Measurements from ENCODE around the gene TTC1.
"Not testable (repeated sequence)": the region's sequence is repeated elsewhere in the genome, so short reads cannot be mapped to it uniquely, and the experiment has no call there.

TTC1 gene

DNA sequence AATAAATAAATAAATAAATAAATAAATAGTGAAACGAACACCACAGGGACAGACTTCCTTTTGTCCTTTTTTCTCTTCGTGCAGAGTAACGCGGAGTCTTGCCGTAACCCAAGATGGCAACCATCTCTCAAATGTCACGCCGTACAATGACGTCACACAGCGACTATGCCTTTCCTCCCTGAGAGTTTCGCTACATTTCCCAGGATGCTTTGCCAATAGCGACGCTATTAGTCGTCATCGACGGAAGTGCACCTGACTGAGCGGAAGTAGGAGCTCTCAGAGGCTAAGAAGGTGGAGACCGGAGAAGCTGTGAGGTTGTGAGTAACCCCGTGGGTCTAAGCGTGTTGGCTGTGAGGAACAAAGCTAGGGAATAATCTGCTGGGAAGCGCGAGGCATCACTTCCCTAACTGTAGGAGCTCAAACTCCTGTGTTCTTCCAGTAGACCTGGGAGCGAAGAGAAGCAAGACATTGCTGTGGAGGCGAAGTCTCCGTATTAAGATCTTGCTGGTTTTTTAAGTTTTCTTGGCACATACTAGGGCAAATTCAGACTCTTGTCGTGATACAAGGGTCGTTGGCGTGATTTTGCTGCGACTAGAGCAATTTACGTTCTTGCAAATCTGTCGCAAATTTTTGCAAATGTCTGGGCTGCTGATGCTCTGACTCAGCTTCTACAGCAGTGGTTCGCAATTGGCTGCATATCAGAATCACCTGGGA lies at the start of gene TTC1:
Gene TTC1, plus strand, starts transcription at position 263 of the 714 bp plus-strand sequence. CDS start 1,390 bp downstream, outside the sequence.
- peak within 1 kb of the TSS; percentile 95 for H3K27ac ChIP-seq (ENCODE audit: low read length)

DNA sequence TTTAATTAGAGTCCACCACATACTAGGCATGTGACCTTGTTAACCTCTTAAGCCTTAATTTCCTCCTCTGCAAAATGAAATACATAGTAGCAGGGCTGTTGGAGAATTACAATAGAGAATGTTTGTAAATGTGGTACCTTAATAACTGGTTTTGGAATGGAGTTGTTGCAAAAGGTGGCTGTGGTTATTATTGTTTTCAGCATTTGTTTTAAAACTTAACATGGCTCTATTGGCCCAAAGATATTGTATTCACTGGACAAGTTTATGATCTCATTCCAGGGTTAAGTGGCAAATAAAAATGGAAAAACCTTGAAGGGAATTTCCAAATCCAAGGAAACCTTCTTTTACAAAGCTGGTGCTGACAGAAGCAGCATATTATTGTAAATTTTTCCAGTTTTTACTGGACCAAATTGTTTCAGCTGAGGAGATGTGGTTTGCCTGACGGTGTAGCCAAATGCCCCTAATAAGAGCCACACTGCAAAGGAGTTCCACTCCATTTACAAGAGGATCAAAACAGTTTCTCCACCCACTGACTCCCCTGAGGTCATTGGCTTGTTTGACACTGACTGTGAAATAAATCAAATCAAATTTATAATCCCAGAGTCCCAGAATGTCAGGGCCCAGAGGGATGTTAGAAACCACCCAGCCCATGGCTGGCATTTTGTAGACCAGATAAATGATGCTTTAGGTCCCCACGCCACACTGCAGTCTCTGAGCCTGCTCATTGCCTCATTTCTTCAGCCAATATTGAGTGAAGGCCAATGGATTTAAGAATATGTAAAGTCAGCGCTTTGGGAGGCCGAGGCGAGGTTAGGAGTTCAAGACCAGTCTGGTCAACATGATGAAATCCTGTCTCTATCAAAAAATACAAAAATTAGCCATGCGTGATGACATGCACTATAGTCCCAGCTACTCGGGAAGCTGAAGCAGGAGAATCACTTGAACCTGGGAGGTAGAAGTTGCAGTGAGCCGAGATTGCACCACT lies 47.5 kb upstream of the TTC1 start:
- no peak overlapping the region for H3K9ac ChIP-seq (ENCODE audit: low read length)
- H3K9me3 ChIP-seq (ENCODE audit: control insufficient read depth, low read depth, low read length): no peaks in the 10 kb centered on the region
- no peaks in the 10 kb centered on the region for H3K36me3 ChIP-seq (ENCODE audit: control insufficient read depth, low read depth, low read length)
- no peak overlapping the region for H3K4me3 ChIP-seq (ENCODE audit: low read length)
- H3K27me3 ChIP-seq (ENCODE audit: control insufficient read depth, insufficient read depth, low read length): no peaks in the 10 kb centered on the region
- no peak overlapping the region for H3K27ac ChIP-seq (ENCODE audit: low read length)
- no peaks in the 10 kb centered on the region for H3K4me1 ChIP-seq (ENCODE audit: control insufficient read depth, low read depth, low read length)

More for the DNA sequence above, at the start of gene TTC1:
- H3K36me3 ChIP-seq (ENCODE audit: control insufficient read depth, low read depth, low read length): peaks cover 25% of the 10 kb centered on the region
- no peaks in the 10 kb centered on the region for H3K9me3 ChIP-seq (ENCODE audit: control insufficient read depth, low read depth, low read length)
- peak within 1 kb of the TSS; percentile 98 for H3K9ac ChIP-seq (ENCODE audit: low read length)
- H3K4me3 ChIP-seq (ENCODE audit: low read length): peak within 1 kb of the TSS; percentile 100
- H3K4me1 ChIP-seq (ENCODE audit: control insufficient read depth, low read depth, low read length): peaks cover 5% of the 10 kb centered on the region
- no peaks in the 10 kb centered on the region for H3K27me3 ChIP-seq (ENCODE audit: control insufficient read depth, insufficient read depth, low read length)

- H3K4me3 ChIP-seq (ENCODE audit: low read length): no peak overlapping the region
These were observed 46.7 kb upstream of the TTC1 start for GRCh38 chr5:159962214-159962613.

DNA sequence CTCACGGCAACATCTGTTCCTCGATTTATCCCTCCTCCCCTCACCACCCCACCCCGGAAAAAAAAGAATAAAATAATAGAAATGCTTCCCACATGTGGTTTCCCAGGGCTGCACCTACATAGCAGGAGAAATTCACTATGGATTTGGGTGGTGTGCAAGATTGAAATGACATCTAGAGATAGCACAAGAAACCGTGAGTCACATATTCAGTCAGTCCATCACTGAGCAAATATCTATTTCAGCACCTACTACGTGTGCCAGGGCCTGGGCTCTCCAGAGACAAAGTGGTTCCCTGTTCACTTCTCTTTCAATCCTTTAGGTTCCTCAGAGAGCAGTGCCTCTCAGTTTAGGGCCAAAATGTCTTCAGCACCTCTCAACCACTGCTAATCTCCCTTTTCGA lies 45.0 kb upstream of the TTC1 start:
- Histone ChIP-seq H3K9ac (ENCODE audit: low read length) (no peak overlapping the region), H3K4me3 (ENCODE audit: low read length) (no peak overlapping the region), H3K36me3 (ENCODE audit: control insufficient read depth, low read depth, low read length) (no peaks in the 10 kb centered on the region), H3K9me3 (ENCODE audit: control insufficient read depth, low read depth, low read length) (no peaks in the 10 kb centered on the region), H3K27me3 (ENCODE audit: control insufficient read depth, insufficient read depth, low read length) (no peaks in the 10 kb centered on the region), H3K4me1 (ENCODE audit: control insufficient read depth, low read depth, low read length) (no peaks in the 10 kb centered on the region), H3K27ac (ENCODE audit: low read length) (no peak overlapping the region)

More at GRCh38 chr5:159962214-159962613, 46.7 kb upstream of the TTC1 start:
- no peak overlapping the region for H3K27ac ChIP-seq (ENCODE audit: low read length)
- no peaks in the 10 kb centered on the region for H3K4me1 ChIP-seq (ENCODE audit: control insufficient read depth, low read depth, low read length)
- H3K9ac ChIP-seq (ENCODE audit: low read length): no peak overlapping the region
- no peaks in the 10 kb centered on the region for H3K36me3 ChIP-seq (ENCODE audit: control insufficient read depth, low read depth, low read length)
- H3K9me3 ChIP-seq (ENCODE audit: control insufficient read depth, low read depth, low read length): no peaks in the 10 kb centered on the region
- no peaks in the 10 kb centered on the region for H3K27me3 ChIP-seq (ENCODE audit: control insufficient read depth, insufficient read depth, low read length)

DNA sequence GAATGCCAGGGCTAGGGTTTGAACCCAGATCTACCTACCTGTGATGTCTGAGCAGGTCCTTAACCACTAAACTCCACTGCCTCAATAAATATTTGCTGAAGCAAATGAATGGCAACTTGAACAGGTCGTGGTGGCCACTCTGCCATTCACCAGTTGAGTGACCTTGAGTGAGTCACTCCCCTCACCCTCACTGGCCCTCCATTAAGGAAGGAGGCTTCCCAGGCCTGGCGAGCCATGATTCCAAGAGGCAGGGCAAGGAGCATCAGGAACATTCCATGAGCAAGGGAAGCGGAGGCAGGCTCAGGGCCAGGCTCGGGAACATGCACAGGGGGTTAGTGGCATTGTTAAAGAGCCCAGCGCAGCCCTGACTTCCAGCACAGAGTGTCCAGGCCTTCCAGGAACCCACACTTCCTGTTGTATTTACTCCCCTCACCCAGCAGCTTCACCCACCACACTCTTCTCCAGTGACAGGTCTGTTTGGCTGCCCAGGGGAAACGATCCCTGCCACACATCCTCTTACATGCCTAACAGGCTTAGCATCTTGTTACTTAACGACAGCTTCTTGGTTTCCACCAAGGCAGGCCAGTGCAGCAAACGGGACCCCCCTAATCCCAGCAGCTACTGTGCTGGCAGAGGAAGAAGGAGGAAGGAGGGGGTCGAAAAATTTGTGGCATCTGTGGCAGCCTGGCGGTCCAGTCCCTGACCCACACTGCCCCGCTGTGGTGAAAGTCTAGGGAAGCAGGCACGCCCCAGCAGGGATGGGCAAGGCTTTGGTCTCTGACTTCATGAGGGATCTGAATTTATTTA lies 43.7 kb upstream of the TTC1 start:
- H3K4me3 ChIP-seq (ENCODE audit: low read length): no peak overlapping the region
- no peaks in the 10 kb centered on the region for H3K9me3 ChIP-seq (ENCODE audit: control insufficient read depth, low read depth, low read length)
- no peak overlapping the region for H3K9ac ChIP-seq (ENCODE audit: low read length)
- H3K27me3 ChIP-seq (ENCODE audit: control insufficient read depth, insufficient read depth, low read length): peaks cover 3% of the 10 kb centered on the region
- no peak overlapping the region for H3K27ac ChIP-seq (ENCODE audit: low read length)
- H3K4me1 ChIP-seq (ENCODE audit: control insufficient read depth, low read depth, low read length): no peaks in the 10 kb centered on the region
- H3K36me3 ChIP-seq (ENCODE audit: control insufficient read depth, low read depth, low read length): no peaks in the 10 kb centered on the region

DNA sequence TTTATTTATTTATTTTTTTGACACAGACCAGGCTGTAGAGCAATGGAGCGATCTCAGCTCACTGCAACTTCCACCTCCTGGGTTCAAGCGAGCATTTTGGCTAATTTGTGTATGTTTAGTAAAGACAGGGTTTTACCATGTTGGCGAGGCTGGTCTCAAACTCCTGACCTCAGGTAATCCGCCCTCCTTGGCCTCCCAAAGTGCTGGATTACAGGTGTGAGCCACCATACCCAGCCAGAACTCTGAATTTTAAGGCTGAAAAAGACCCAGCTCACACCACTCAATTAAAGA lies 43.2 kb upstream of the TTC1 start:
- not testable (repeated sequence) for H3K9me3 ChIP-seq (ENCODE audit: control insufficient read depth, low read depth, low read length); H3K9ac ChIP-seq (ENCODE audit: low read length); H3K4me1 ChIP-seq (ENCODE audit: control insufficient read depth, low read depth, low read length); H3K4me3 ChIP-seq (ENCODE audit: low read length); H3K27ac ChIP-seq (ENCODE audit: low read length); H3K27me3 ChIP-seq (ENCODE audit: control insufficient read depth, insufficient read depth, low read length); H3K36me3 ChIP-seq (ENCODE audit: control insufficient read depth, low read depth, low read length)

DNA sequence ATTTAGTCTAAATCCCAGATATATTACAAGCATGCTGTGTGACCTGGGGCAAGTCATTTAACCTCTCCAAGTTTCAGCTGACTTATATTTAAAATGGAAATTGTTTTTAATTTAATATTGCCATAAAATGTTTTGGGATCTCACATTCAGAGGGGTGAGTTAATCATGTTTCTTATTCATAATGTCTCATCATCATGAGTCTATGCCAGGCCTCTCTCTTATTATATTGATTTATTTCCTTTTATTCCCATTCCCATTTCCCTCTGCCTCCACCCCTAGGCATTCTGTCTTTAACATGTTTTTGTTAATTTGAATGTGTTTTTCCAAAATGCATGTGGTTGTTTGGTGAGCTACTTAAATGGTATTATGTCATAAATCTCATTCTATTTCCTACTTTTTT lies 39.0 kb upstream of the TTC1 start:
- peaks cover 43% of the 10 kb centered on the region for H3K27me3 ChIP-seq (ENCODE audit: control insufficient read depth, insufficient read depth, low read length)
- H3K4me3 ChIP-seq (ENCODE audit: low read length): no peak overlapping the region
- H3K27ac ChIP-seq (ENCODE audit: low read length): no peak overlapping the region
- no peak overlapping the region for H3K9ac ChIP-seq (ENCODE audit: low read length)
- H3K4me1 ChIP-seq (ENCODE audit: control insufficient read depth, low read depth, low read length): no peaks in the 10 kb centered on the region
- no peaks in the 10 kb centered on the region for H3K36me3 ChIP-seq (ENCODE audit: control insufficient read depth, low read depth, low read length)
- no peaks in the 10 kb centered on the region for H3K9me3 ChIP-seq (ENCODE audit: control insufficient read depth, low read depth, low read length)

DNA sequence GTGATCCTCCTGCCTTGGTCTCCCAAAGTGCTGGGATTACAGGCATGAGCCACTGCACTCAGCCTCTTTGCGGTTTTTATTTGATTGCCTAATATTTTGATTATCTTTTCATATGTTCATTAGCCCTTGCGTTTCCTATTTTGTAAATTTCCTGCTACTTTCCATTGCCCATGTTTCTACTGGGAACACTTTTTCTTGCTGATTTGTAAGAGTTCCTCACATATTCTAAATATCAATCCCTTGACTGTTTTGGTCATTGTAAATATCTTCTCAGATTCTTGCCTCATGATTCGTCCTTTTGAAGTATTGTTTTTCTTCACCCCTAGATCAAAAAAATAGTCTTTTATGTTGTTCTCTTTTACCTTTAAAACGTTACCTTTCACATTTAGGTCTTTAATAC lies 37.9 kb upstream of the TTC1 start:
- Histone ChIP-seq H3K9me3 (ENCODE audit: control insufficient read depth, low read depth, low read length) (no peaks in the 10 kb centered on the region), H3K4me1 (ENCODE audit: control insufficient read depth, low read depth, low read length) (no peaks in the 10 kb centered on the region), H3K9ac (ENCODE audit: low read length) (no peak overlapping the region), H3K4me3 (ENCODE audit: low read length) (no peak overlapping the region), H3K36me3 (ENCODE audit: control insufficient read depth, low read depth, low read length) (no peaks in the 10 kb centered on the region), H3K27ac (ENCODE audit: low read length) (no peak overlapping the region), H3K27me3 (ENCODE audit: control insufficient read depth, insufficient read depth, low read length) (peaks cover 43% of the 10 kb centered on the region)

DNA sequence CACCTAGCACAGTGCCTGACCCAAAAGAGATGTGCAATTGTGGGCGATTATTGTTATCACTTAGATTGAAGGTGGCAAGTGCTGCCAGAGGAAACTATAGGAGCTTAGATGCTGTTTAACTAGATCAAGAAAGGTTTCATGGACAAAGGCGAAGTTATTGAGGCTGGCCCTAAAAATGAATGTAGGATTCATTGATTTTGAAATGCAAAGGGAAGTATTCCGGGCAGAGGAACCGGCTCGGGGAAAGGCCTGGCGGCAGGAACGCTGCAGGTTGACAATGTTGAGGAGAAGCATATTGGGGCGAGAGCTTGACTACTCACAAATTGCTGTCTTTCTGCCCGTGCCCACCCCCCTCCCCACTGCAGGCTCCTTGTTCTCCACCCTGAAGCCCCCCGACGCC lies 37.4 kb upstream of the TTC1 start:
- Histone ChIP-seq H3K36me3 (ENCODE audit: control insufficient read depth, low read depth, low read length) (no peaks in the 10 kb centered on the region), H3K4me1 (ENCODE audit: control insufficient read depth, low read depth, low read length) (no peaks in the 10 kb centered on the region), H3K27me3 (ENCODE audit: control insufficient read depth, insufficient read depth, low read length) (peaks cover 43% of the 10 kb centered on the region), H3K4me3 (ENCODE audit: low read length) (peak overlapping the region; percentile 44), H3K9ac (ENCODE audit: low read length) (no peak overlapping the region), H3K27ac (ENCODE audit: low read length) (no peak overlapping the region), H3K9me3 (ENCODE audit: control insufficient read depth, low read depth, low read length) (no peaks in the 10 kb centered on the region)

DNA sequence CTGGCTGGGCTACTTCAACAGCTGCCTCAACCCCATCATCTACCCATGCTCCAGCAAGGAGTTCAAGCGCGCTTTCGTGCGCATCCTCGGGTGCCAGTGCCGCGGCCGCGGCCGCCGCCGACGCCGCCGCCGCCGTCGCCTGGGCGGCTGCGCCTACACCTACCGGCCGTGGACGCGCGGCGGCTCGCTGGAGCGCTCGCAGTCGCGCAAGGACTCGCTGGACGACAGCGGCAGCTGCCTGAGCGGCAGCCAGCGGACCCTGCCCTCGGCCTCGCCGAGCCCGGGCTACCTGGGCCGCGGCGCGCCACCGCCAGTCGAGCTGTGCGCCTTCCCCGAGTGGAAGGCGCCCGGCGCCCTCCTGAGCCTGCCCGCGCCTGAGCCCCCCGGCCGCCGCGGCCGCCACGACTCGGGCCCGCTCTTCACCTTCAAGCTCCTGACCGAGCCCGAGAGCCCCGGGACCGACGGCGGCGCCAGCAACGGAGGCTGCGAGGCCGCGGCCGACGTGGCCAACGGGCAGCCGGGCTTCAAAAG lies 36.9 kb upstream of the TTC1 start:
- Histone ChIP-seq H3K36me3 (ENCODE audit: control insufficient read depth, low read depth, low read length) (no peaks in the 10 kb centered on the region), H3K4me1 (ENCODE audit: control insufficient read depth, low read depth, low read length) (no peaks in the 10 kb centered on the region), H3K9ac (ENCODE audit: low read length) (no peak overlapping the region), H3K27me3 (ENCODE audit: control insufficient read depth, insufficient read depth, low read length) (peaks cover 43% of the 10 kb centered on the region), H3K9me3 (ENCODE audit: control insufficient read depth, low read depth, low read length) (no peaks in the 10 kb centered on the region), H3K4me3 (ENCODE audit: low read length) (peak overlapping the region; percentile 44), H3K27ac (ENCODE audit: low read length) (no peak overlapping the region)

Data from iPS-18a (cell line).